Ovary (tissue), 9 donors: ENCODE results near the gene MAPK8IP1. TPM values are rescaled to one million over a fixed set of nuclear protein-coding genes. Genes with fewer than 3 reads are reported as not detected.

ENCODE experiments used
- DNase-seq, 5 donors: peaks; one replicate each; pipeline ENCODE4 v3.0.0-alpha.2; 2019 to 2020
- H3K27ac ChIP-seq, 2 donors: fragments of 200-600 bp; one replicate each; pipeline versions ENCODE4 v1.5.1 to v1.8.0; 2019 to 2022
- H3K27me3 ChIP-seq: fragments of 200-600 bp; one replicate; pipeline ENCODE4 v1.8.0; 2022
- H3K36me3 ChIP-seq: fragments of 200-600 bp; sonication (generic); one replicate; pipeline ENCODE4 v1.5.1; 2019
- H3K4me1 ChIP-seq: one replicate; pipeline ENCODE4 v1.8.1; 2013; ENCODE audit warnings: mild to moderate bottlenecking, moderate library complexity; ENCODE audit not compliant: insufficient read depth
- H3K4me3 ChIP-seq: fragments of 200-600 bp; sonication (generic); one replicate; pipeline ENCODE4 v1.5.1; 2017
- H3K9me3 ChIP-seq, 2 donors: fragments of 200-600 bp in 1 of 2; sonication (generic) in 1 of 2; one replicate each; pipeline versions ENCODE4 v1.5.1 to v1.8.1; 2013 to 2019; ENCODE audit warnings: mild to moderate bottlenecking in 1 of 2, moderate library complexity in 1 of 2
- EP300 ChIP-seq: sonication (generic); formaldehyde crosslinking; IDR thresholded peaks from one replicate; pipeline ENCODE4 v1.6.1; 2017; ENCODE audit warnings: antibody characterized with exemption
- POLR2A ChIP-seq: fragments of 450-650 bp; IDR thresholded peaks from one replicate; pipeline ENCODE4 v1.6.1; 2017; ENCODE audit warnings: antibody characterized with exemption, mild to moderate bottlenecking, moderate library complexity
- WGBS, 3 donors: extraction: QIAGEN DNeasy Blood & Tissue Kit in 1 of 3; methylation state at CpG; one replicate each; pipeline versions ENCODE4 v1.1.5 to v1.1.7; 2013 to 2017; 5-methylcytosine and 5-hydroxymethylcytosine counted together
- intact Hi-C, 4 donors: fragments of 100-400 bp; cut with DNase I; formaldehyde crosslinking; loops; one replicate each; pipeline versions ENCODE4 v1.11.0 to v1.15.1; 2022 to 2023
- polyA plus RNA-seq, 2 donors: library from polyadenylated mRNA; stranded (reverse); fragments of 200-250 nt in 1 of 2; fragments of 350-450 nt in 1 of 2; fragmentation: Illumina TruSeq in 1 of 2; extraction: RNeasy Lipid Tissue Mini Kit (QIAGEN cat#74804) in 1 of 2; gene quantifications; one replicate each; pipeline ENCODE4 v1.2.3, GENCODE V29; 2013 to 2014
- total RNA-seq, 7 donors: library from RNA; depleted of rRNA in 2 of 7; stranded (reverse); fragments of >200 nt in 2 of 7; fragmentation: NEBNext Ultra II Directional in 3 of 7; extraction: Animal tissue kit (Norgen Biotek cat#: 25700) in 3 of 7; gene quantifications; one replicate each; pipeline versions ENCODE4 v1.1.0 to v1.2.4, GENCODE V29; 2016 to 2023
- TF ChIP-seq, protein P1 (sequence below), 3 donors: fragments of 450-650 bp in 2 of 3; fragments of 200-600 bp in 1 of 3; IDR thresholded peaks; one replicate each; pipeline versions ENCODE4 v1.5.1 to v1.8.0; 2016 to 2022; ENCODE audit warnings: antibody characterized with exemption in 3 of 3, mild to moderate bottlenecking in 1 of 3
- donor health status: DM: no; HTN: no; CAD: no; lungs with moderate emphysema.
- donor health status: DM: no; HTN: no; CAD: no.
- donor health status: Bipolar disorder and iron deficiency.
- donor health status: DM: yes; HTN: yes; CAD: no.
- donor health status: DM: no; HTN: no; CAD: no.
- donor health status: DM: yes; HTN: yes; CAD: no.

Gene MAPK8IP1
- total and polyA plus RNA-seq, 9 donors: 3.7 to 24.1 (median 14.4) TPM

DNA sequence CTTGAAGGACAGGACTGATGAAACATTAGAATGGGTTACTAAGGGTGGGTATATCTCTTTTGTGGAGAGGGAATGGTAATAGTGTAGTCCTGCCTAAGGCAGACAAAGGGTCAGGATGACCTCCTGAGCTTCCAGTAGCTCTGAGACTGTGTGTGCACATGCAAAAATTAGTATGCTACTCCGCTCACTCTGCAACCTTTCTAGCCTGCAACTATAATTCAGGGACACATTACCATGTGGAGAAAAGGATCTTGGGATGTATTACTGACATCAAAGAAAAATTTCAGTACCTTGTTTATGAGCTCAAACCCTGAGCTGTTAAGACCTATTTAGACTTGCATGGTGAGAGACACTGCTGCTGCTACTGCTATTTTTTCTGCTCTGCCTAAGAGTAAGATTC, 62.4 kb downstream of the MAPK8IP1 start:
- Histone ChIP-seq H3K9me3 (no peaks in the 10 kb centered on the region), H3K27ac (no peak overlapping the region), H3K36me3 (no peaks in the 10 kb centered on the region), H3K27me3 (no peaks in the 10 kb centered on the region), H3K4me3 (no peak overlapping the region), H3K4me1 (peaks cover 7% of the 10 kb centered on the region)
- DNase-seq: no peak
- TF ChIP-seq POLR2A: no peak
- TF ChIP-seq, protein P1, sequence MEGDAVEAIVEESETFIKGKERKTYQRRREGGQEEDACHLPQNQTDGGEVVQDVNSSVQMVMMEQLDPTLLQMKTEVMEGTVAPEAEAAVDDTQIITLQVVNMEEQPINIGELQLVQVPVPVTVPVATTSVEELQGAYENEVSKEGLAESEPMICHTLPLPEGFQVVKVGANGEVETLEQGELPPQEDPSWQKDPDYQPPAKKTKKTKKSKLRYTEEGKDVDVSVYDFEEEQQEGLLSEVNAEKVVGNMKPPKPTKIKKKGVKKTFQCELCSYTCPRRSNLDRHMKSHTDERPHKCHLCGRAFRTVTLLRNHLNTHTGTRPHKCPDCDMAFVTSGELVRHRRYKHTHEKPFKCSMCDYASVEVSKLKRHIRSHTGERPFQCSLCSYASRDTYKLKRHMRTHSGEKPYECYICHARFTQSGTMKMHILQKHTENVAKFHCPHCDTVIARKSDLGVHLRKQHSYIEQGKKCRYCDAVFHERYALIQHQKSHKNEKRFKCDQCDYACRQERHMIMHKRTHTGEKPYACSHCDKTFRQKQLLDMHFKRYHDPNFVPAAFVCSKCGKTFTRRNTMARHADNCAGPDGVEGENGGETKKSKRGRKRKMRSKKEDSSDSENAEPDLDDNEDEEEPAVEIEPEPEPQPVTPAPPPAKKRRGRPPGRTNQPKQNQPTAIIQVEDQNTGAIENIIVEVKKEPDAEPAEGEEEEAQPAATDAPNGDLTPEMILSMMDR (IDR thresholded peaks at IDR 0.05): no peak
- no peak for TF ChIP-seq EP300
- intact Hi-C loops: no loop called here
- WGBS, 3 donors: 38 to 56% (median 56%) methylated on average over 1 of the region's 1 CpG

DNA sequence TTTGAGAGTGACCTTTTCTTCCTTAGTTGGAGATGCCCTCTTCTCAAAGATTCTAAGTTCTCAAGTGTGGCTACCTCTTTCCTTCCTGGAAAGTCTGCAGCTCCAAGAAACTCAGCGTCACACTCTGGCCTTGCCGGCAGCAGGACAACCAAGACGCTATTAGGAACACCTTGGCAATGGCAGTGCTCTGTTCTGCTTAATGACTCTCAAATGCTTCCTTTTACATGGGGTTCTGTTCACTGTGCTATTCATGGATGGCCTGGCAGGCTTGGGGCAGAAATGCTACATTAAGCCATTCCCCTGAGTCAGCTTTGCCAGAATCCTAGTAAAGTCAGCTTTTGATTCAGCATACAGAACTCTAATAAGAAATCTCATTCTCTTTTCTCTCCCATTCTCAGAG, 62.9 kb downstream of the MAPK8IP1 start:
- Histone ChIP-seq H3K27me3 (no peaks in the 10 kb centered on the region), H3K9me3 (no peaks in the 10 kb centered on the region), H3K4me1 (peaks cover 7% of the 10 kb centered on the region), H3K36me3 (no peaks in the 10 kb centered on the region), H3K27ac (no peak overlapping the region), H3K4me3 (no peak overlapping the region)
- TF ChIP-seq EP300 (no peak), POLR2A (no peak)
- TF ChIP-seq, protein P1 (IDR thresholded peaks at IDR 0.05): no peak
- DNase-seq: no peak
- 37 to 58% (median 54%) methylated on average over 3 of the region's 3 CpGs for WGBS, 3 donors
- intact Hi-C loops: no loop called here

DNA sequence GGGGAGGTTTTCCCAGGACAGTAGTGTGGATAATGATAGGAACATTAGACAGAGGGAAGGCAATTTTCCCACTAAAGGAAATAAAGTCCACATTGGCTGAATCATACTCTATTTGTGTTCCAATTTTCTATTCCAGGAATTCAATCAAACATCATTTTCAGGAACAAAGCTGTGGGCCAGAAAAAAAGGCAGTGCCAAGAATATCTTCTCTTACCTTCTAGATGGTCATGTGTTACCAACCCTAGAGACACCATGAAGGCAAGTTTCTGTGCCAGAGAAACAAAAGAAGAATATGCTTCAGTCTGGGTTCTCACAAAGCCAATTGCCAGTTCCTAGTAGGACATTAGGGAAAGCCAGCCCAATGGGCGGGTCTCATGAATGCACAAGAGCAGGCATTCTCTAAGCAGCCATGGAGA, 64.5 kb downstream of the MAPK8IP1 start:
- peaks cover 7% of the 10 kb centered on the region for H3K4me1 ChIP-seq
- no peak overlapping the region for H3K27ac ChIP-seq
- intact Hi-C loops: no loop called here
- no peak overlapping the region for H3K4me3 ChIP-seq
- TF ChIP-seq, protein P1 (IDR thresholded peaks at IDR 0.05): no peak
- no peak for TF ChIP-seq EP300
- TF ChIP-seq POLR2A: no peak
- H3K36me3 ChIP-seq: no peaks in the 10 kb centered on the region
- H3K9me3 ChIP-seq: no peaks in the 10 kb centered on the region
- 89 to 100% (median 94%) methylated on average over 1 of the region's 1 CpG for WGBS, 3 donors
- DNase-seq: no peak
- H3K27me3 ChIP-seq: no peaks in the 10 kb centered on the region

Other genes with a start within 250 kb of the MAPK8IP1 start
- 10 to 100 TPM in 2 of 7 donors, 1 to 10 TPM in 5; 3.8 to 12.9 (median 8.2) TPM for gene CHST1, start 220.0 kb upstream of the MAPK8IP1 start, total RNA-seq
- gene CHST1, start 220.0 kb upstream of the MAPK8IP1 start, polyA plus RNA-seq: 1 to 10 TPM; 3.4 to 7.6 TPM
- 10 to 100 TPM in 4 of 7 donors, 1 to 10 TPM in 3; 6.1 to 13.8 (median 10.7) TPM for gene SLC35C1, start 80.5 kb upstream of the MAPK8IP1 start, total RNA-seq
- gene SLC35C1, start 80.5 kb upstream of the MAPK8IP1 start, polyA plus RNA-seq: 1 to 10 TPM; 5.9 to 8.4 TPM
- 10 to 100 TPM; 44.8 to 94.2 (median 70.8) TPM for gene CRY2, start 38.2 kb upstream of the MAPK8IP1 start, total RNA-seq
- 10 to 100 TPM; 37.2 to 38.0 TPM for gene CRY2, start 38.2 kb upstream of the MAPK8IP1 start, polyA plus RNA-seq
- 1 to 10 TPM in 1 of 7 donors, under 1 TPM in 5, not detected in 1; 0.48 to 1.6 (median 0.67) TPM for gene FREY1, start 21.6 kb downstream of the MAPK8IP1 start, total RNA-seq
- gene FREY1, start 21.6 kb downstream of the MAPK8IP1 start, polyA plus RNA-seq: under 1 TPM in 1 of 2 donors, not detected in 1; 0.23 TPM
- 10 to 100 TPM; 18.7 to 31.7 (median 26.5) TPM for gene PEX16, start 32.2 kb downstream of the MAPK8IP1 start, total RNA-seq
- gene PEX16, start 32.2 kb downstream of the MAPK8IP1 start, polyA plus RNA-seq: 10 to 100 TPM in 1 of 2 donors, 1 to 10 TPM in 1; 2.9 to 30.0 TPM
- gene LARGE2, start 37.0 kb downstream of the MAPK8IP1 start, total RNA-seq: 1 to 10 TPM; 1.4 to 8.0 (median 5.2) TPM
- gene LARGE2, start 37.0 kb downstream of the MAPK8IP1 start, polyA plus RNA-seq: 1 to 10 TPM in 1 of 2 donors, under 1 TPM in 1; 0.42 to 2.5 TPM
- 10 to 100 TPM; 20.6 to 76.0 (median 60.7) TPM for gene PHF21A, start 235.8 kb downstream of the MAPK8IP1 start, total RNA-seq
- 10 to 100 TPM; 29.0 to 42.9 TPM for gene PHF21A, start 235.8 kb downstream of the MAPK8IP1 start, polyA plus RNA-seq